PFSK-1 (cell line): ENCODE data around the gene EVI5L.

ENCODE experiments used
- SIN3A ChIP-seq: IDR thresholded peaks from 2 replicates; pipeline ENCODE4 v1.6.1; 2012; ENCODE audit warnings: mild to moderate bottlenecking, low read length, moderate library complexity, borderline replicate concordance; ENCODE audit not compliant: insufficient read depth
- TF ChIP-seq, protein P1 (sequence below), 2 experiments: IDR thresholded peaks; 2 replicates each; pipeline versions ENCODE4 v1.6.1 to v1.8.0; 2011 to 2012; ENCODE audit warnings: low read depth in 2 of 2, low read length in 2 of 2, control low read depth in 1 of 2, inconsistent platforms in 1 of 2, mild to moderate bottlenecking in 1 of 2, moderate library complexity in 1 of 2; ENCODE audit not compliant: insufficient read depth in 1 of 2

DNA sequence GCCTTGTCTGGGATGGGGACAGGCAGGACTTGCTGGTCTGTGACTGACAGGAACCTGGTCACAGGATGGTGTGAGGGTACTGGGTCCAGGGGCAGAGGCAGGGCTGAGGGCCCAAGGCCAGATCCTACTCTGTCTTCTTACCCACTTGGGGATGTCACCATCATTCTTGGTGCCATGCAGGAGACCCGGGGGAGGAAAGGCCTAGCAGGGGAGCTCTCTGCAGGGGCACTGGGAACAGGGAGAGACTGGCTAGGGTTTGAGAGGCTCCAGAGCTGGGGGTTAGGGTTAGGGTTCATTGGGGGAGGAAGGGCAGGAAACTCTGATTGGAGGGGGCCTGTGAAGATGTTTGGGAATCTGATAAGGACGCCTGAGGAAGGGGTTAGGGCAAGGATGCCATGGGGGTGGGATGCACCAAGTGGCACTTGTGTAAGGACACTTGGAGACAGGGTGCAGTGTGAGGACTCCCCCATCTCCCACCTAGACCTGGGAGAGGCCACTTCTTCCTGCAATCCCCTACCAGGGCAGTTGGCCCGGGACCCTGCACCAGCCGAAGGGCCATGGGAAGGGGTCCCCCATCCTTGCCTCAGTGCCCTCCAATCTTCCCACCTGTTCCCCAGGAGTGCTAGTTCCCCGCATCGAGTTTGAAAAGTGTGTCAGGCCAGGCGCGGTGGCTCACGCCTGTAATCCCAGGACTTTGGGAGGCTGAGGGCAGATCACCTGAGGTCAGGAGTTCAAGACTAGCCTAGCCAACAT lies 37.2 kb downstream of the EVI5L start:
- TF ChIP-seq, protein P1, sequence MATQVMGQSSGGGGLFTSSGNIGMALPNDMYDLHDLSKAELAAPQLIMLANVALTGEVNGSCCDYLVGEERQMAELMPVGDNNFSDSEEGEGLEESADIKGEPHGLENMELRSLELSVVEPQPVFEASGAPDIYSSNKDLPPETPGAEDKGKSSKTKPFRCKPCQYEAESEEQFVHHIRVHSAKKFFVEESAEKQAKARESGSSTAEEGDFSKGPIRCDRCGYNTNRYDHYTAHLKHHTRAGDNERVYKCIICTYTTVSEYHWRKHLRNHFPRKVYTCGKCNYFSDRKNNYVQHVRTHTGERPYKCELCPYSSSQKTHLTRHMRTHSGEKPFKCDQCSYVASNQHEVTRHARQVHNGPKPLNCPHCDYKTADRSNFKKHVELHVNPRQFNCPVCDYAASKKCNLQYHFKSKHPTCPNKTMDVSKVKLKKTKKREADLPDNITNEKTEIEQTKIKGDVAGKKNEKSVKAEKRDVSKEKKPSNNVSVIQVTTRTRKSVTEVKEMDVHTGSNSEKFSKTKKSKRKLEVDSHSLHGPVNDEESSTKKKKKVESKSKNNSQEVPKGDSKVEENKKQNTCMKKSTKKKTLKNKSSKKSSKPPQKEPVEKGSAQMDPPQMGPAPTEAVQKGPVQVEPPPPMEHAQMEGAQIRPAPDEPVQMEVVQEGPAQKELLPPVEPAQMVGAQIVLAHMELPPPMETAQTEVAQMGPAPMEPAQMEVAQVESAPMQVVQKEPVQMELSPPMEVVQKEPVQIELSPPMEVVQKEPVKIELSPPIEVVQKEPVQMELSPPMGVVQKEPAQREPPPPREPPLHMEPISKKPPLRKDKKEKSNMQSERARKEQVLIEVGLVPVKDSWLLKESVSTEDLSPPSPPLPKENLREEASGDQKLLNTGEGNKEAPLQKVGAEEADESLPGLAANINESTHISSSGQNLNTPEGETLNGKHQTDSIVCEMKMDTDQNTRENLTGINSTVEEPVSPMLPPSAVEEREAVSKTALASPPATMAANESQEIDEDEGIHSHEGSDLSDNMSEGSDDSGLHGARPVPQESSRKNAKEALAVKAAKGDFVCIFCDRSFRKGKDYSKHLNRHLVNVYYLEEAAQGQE (IDR thresholded peaks at IDR 0.05; ENCODE audit: insufficient read depth in 1 of 2, low read depth in 2 of 2, low read length in 2 of 2), result no peak
- no peak for TF ChIP-seq SIN3A
